ENCODE measurements around the gene CCNG2. TPM values are rescaled to one million over a fixed set of nuclear protein-coding genes. Genes with fewer than 3 reads are reported as not detected.

CCNG2 gene
- total RNA-seq, 2 donors from 2014 or later = 34.0 to 145 TPM

- DNase-seq = no peak
- no peak for TF ChIP-seq CTCF (IDR thresholded peaks at IDR 0.05)
- Histone ChIP-seq H3K36me3 (no peaks in the 10 kb centered on the region), H3K9ac (ENCODE audit: low read depth in 2 of 2, low read length in 2 of 2) (no peak overlapping the region), H3K9me3 (no peaks in the 10 kb centered on the region), H3K4me3 (no peak overlapping the region), H3K27ac (no peak overlapping the region), H3K4me1 (no peaks in the 10 kb centered on the region), H3K27me3 (no peaks in the 10 kb centered on the region)
- intact Hi-C loops (cut with DNase I) = no loop called here
Observed at GRCh38 chr4:77194989-77195388, 38.0 kb downstream of the CCNG2 start.

GRCh38 chr4:77196866-77197265 lies 39.9 kb downstream of the CCNG2 start:
- no peaks in the 10 kb centered on the region for H3K4me1 ChIP-seq
- no peaks in the 10 kb centered on the region for H3K27me3 ChIP-seq
- no peak overlapping the region for H3K27ac ChIP-seq
- DNase-seq = no peak
- H3K4me3 ChIP-seq = no peak overlapping the region
- H3K36me3 ChIP-seq = no peaks in the 10 kb centered on the region
- intact Hi-C loops (cut with DNase I) = no loop called here
- no peaks in the 10 kb centered on the region for H3K9me3 ChIP-seq
- no peak overlapping the region for H3K9ac ChIP-seq (ENCODE audit: low read depth in 2 of 2, low read length in 2 of 2)
- TF ChIP-seq CTCF (IDR thresholded peaks at IDR 0.05) = no peak

- no peak for TF ChIP-seq CTCF (IDR thresholded peaks at IDR 0.05)
- no peak overlapping the region for H3K9ac ChIP-seq (ENCODE audit: low read depth in 2 of 2, low read length in 2 of 2)
- no peaks in the 10 kb centered on the region for H3K4me1 ChIP-seq
- intact Hi-C loops (cut with DNase I) = no loop called here
- no peak overlapping the region for H3K27ac ChIP-seq
- DNase-seq = no peak
- H3K9me3 ChIP-seq = no peaks in the 10 kb centered on the region
- H3K36me3 ChIP-seq = no peaks in the 10 kb centered on the region
- no peaks in the 10 kb centered on the region for H3K27me3 ChIP-seq
- H3K4me3 ChIP-seq = no peak overlapping the region
Observed at GRCh38 chr4:77197361-77197760, 40.4 kb downstream of the CCNG2 start.

GRCh38 chr4:77197831-77198230 lies 40.8 kb downstream of the CCNG2 start:
- H3K36me3 ChIP-seq = no peaks in the 10 kb centered on the region
- H3K4me3 ChIP-seq = no peak overlapping the region
- TF ChIP-seq CTCF (IDR thresholded peaks at IDR 0.05) = no peak
- DNase-seq = no peak
- H3K27me3 ChIP-seq = no peaks in the 10 kb centered on the region
- H3K4me1 ChIP-seq = no peaks in the 10 kb centered on the region
- H3K27ac ChIP-seq = no peak overlapping the region
- intact Hi-C loops (cut with DNase I) = no loop called here
- no peak overlapping the region for H3K9ac ChIP-seq (ENCODE audit: low read depth in 2 of 2, low read length in 2 of 2)
- no peaks in the 10 kb centered on the region for H3K9me3 ChIP-seq

GRCh38 chr4:77199276-77199675 lies 42.3 kb downstream of the CCNG2 start:
- no peaks in the 10 kb centered on the region for H3K36me3 ChIP-seq
- DNase-seq = no peak
- no peak overlapping the region for H3K27ac ChIP-seq
- no peak for TF ChIP-seq CTCF (IDR thresholded peaks at IDR 0.05)
- H3K9me3 ChIP-seq = no peaks in the 10 kb centered on the region
- intact Hi-C loops (cut with DNase I) = no loop called here
- H3K9ac ChIP-seq (ENCODE audit: low read depth in 2 of 2, low read length in 2 of 2) = no peak overlapping the region
- no peaks in the 10 kb centered on the region for H3K27me3 ChIP-seq
- no peak overlapping the region for H3K4me3 ChIP-seq
- H3K4me1 ChIP-seq = peaks cover 3% of the 10 kb centered on the region

- Histone ChIP-seq H3K36me3 (no peaks in the 10 kb centered on the region), H3K4me3 (no peak overlapping the region), H3K27ac (no peak overlapping the region), H3K9me3 (no peaks in the 10 kb centered on the region), H3K27me3 (no peaks in the 10 kb centered on the region), H3K4me1 (peaks cover 3% of the 10 kb centered on the region), H3K9ac (ENCODE audit: low read depth in 2 of 2, low read length in 2 of 2) (no peak overlapping the region)
- DNase-seq = no peak
- no peak for TF ChIP-seq CTCF (IDR thresholded peaks at IDR 0.05)
- intact Hi-C loops (cut with DNase I) = loop anchor here (5.0 kb wide), 1 partner anchor 147 kb away; no protein-coding TSS in a partner anchor
Observed at GRCh38 chr4:77199701-77200100, 42.7 kb downstream of the CCNG2 start.
